ENCODE measurements around the gene TLE4. TPM values are rescaled to one million over a fixed set of nuclear protein-coding genes. Genes with fewer than 3 reads are reported as not detected.
"Not testable (repeated sequence)": the region's sequence is repeated elsewhere in the genome, so short reads cannot be mapped to it uniquely, and the experiment has no call there.

The TLE4 gene
- total RNA-seq, 3 donors from 2014 or later, result 13.4 to 18.9 (median 14.1) TPM

DNA sequence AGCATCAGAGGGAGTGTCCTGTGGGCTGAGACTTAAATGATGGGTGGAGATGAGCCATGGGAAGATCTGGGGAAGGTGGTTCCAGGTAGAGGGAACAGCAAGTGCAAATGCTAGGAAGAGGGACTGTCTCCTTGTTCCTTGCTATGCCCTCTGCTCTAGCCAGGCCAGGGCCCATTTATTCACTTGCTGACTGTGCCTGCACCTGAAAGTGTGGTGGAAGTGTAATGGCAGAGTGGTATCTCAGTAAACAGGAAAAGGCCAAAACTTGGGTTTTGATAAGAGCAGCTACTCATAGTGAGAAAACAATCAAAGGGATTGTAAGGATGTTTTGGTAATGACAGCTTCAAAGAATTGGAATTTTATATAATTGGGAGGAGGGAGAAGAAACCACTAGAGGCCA lies 32.4 kb downstream of the TLE4 start:
- H3K4me3 Mint-ChIP-seq, result no peak overlapping the region
- peaks cover 6% of the 10 kb centered on the region for H3K9me3 Mint-ChIP-seq
- no peak for DNase-seq
- peaks cover 33% of the 10 kb centered on the region for H3K4me1 Mint-ChIP-seq (ENCODE audit: low read depth)
- peaks cover 23% of the 10 kb centered on the region for H3K36me3 Mint-ChIP-seq (ENCODE audit: insufficient read depth)
- no peaks in the 10 kb centered on the region for H3K27me3 Mint-ChIP-seq (ENCODE audit: low read depth)
- ATAC-seq, result no peak

DNA sequence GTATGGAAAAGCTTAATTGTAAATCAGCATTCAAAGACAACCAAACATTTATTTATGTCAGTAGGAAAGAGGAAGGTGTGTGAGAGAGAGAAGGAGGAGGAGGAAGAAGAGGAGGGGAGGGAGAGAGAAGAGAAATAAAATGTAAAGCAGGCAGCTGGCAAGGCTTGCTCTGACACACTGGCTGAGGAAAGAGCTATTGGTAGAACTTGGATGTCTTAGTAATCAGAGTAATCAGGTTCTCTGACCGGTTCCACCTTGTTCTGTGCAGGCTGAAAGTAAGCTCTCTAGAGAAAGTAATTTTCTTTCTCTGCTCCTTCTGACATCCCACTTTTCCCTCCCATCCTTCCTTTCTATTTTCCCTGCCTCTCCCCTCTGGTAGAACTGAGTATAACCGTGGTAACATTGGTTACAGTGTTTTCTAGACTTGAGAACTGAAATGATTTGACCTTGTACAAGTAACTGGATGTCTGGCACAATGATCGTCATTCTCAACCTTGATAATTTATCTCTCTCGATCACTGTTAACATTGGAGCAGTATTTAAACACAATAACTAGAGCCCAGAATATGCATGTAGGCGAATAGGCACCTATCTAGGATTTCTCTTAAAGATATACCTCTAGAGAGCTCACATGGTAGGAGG lies 33.3 kb downstream of the TLE4 start:
- H3K4me1 Mint-ChIP-seq (ENCODE audit: low read depth), result peaks cover 29% of the 10 kb centered on the region
- peaks cover 6% of the 10 kb centered on the region for H3K9me3 Mint-ChIP-seq
- peaks cover 23% of the 10 kb centered on the region for H3K36me3 Mint-ChIP-seq (ENCODE audit: insufficient read depth)
- DNase-seq (no peak), ATAC-seq (no peak)
- no peaks in the 10 kb centered on the region for H3K27me3 Mint-ChIP-seq (ENCODE audit: low read depth)
- no peak overlapping the region for H3K4me3 Mint-ChIP-seq

DNA sequence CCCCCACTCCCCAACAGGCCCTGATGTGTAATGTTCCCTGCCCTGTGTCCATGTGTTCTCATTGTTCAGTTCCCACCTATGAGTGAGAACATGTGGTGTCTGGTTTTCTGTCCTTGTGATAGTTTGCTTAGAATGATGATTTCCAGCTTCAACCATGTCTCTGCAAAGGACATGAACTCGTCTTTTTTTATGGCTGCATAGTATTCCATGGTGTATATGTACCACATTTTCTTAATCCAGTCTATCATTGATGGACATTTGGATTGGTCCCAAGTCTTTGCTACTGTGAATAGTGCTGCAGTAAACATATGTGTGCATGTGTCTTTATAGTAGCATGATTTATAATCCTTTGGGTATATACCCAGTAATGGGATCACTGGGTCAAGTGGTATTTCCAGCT lies 34.8 kb downstream of the TLE4 start:
- H3K4me3 Mint-ChIP-seq; DNase-seq; ATAC-seq; H3K27me3 Mint-ChIP-seq (ENCODE audit: low read depth); H3K9me3 Mint-ChIP-seq: not testable (repeated sequence)
- Mint-ChIP-seq H3K36me3 (ENCODE audit: insufficient read depth) (peaks cover 21% of the 10 kb centered on the region), H3K4me1 (ENCODE audit: low read depth) (peaks cover 37% of the 10 kb centered on the region)

DNA sequence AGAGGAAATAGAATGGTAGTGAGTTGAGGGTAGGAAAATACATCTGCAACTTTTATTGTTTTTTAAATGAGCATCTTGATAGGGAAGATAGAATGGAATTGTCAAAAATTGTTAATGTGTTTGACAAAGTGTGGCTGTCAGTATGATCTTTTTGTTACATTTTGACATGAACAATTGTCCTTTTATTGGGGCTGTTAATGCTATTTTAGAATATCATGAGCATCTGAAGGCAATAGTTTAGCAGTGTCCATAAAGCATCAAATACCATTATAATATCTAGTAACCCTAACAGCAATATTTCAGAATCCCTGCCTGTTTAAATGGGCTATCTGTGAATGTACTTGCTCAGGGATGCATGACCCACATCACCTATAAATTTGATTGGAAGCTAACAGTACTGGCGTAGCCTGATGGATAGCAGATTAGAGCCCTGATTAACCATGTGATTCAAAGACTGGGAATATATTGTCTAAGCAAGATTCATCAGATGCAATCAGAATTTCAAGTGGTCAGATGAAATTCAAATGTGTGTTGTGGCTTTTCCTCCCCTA lies 37.8 kb downstream of the TLE4 start:
- Mint-ChIP-seq H3K36me3 (ENCODE audit: insufficient read depth) (peaks cover 25% of the 10 kb centered on the region), H3K27me3 (ENCODE audit: low read depth) (no peaks in the 10 kb centered on the region)
- ATAC-seq, result no peak

DNA sequence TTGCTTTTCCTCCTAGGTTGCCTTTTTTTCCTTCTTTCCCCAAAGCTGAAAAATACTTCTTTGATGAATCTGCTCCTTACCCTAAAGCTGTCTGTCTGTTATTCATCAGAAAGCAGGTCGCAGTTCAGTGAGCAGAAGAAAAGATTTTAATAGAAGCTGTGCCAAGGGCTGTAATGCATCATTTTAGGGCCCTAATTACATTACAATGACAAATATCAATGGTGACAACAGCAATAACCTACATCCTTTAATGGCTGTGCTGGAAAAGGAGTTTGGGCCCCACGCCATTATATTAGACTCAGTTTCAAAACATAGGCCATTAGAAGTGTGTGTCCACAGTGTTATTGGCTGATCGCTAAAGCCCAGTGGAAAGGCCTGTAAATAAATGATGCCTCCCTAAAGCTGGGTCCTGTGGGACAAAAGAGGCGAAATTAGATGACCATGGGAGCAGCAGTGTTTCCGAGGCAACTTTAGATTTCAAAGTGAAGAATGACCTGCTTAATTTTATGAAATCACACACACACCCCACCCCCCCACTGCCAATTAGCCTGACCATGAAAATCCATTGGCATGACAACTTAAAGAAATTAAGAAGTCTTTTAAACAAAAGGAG lies 38.4 kb downstream of the TLE4 start:
- Mint-ChIP-seq H3K36me3 (ENCODE audit: insufficient read depth) (peaks cover 30% of the 10 kb centered on the region), H3K27me3 (ENCODE audit: low read depth) (no peaks in the 10 kb centered on the region)

More for the DNA sequence above, 37.8 kb downstream of the TLE4 start:
- no peak overlapping the region for H3K4me3 Mint-ChIP-seq
- peaks cover 54% of the 10 kb centered on the region for H3K4me1 Mint-ChIP-seq (ENCODE audit: low read depth)
- no peaks in the 10 kb centered on the region for H3K9me3 Mint-ChIP-seq
- DNase-seq, result no peak

DNA sequence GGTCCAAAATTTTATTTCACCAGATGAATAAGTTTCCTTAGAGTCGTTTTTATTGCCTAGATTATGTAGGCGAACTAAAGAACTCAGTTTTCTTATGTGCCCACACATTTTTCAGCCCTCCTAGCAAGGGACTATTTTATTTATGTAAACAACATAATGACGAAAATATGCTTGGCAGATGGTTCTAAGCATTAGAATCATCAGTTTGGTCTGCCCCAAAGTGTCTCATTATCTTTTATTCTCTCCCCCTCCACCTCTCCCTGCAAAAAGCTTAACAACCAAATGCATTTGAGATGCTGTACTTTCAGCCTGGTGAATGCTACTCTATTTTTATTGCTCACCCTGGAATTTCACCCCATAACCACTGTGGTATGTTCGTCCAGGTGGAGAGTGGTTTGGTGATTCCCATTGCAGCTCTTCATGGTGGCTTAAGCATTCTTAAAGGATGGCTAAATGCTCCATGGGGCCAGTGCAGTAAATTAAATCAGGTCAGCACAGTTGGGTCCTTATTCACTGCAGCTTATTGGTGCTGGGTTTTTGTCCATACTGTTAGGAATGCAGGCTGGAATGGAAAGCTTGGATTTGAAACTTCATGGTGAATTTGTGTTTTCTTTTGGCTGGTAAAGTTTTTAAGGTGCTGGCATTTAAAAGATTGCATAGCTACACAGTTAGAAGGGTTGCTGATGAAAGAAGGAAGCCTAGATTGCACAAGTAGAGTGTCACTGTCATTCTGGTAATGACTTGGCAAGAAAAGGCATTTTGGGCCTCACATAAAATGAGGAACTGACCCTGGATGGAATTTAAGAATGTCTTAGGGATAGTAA lies 39.2 kb downstream of the TLE4 start:
- Mint-ChIP-seq H3K4me3 (no peak overlapping the region), H3K27me3 (ENCODE audit: low read depth) (no peaks in the 10 kb centered on the region), H3K36me3 (ENCODE audit: insufficient read depth) (peaks cover 30% of the 10 kb centered on the region), H3K9me3 (no peaks in the 10 kb centered on the region), H3K4me1 (ENCODE audit: low read depth) (peaks cover 58% of the 10 kb centered on the region)
- DNase-seq, result no peak
- no peak for ATAC-seq

More for the DNA sequence above, 38.4 kb downstream of the TLE4 start:
- no peak overlapping the region for H3K4me3 Mint-ChIP-seq
- ATAC-seq (no peak), DNase-seq (no peak)
- no peaks in the 10 kb centered on the region for H3K9me3 Mint-ChIP-seq
- peaks cover 58% of the 10 kb centered on the region for H3K4me1 Mint-ChIP-seq (ENCODE audit: low read depth)

DNA sequence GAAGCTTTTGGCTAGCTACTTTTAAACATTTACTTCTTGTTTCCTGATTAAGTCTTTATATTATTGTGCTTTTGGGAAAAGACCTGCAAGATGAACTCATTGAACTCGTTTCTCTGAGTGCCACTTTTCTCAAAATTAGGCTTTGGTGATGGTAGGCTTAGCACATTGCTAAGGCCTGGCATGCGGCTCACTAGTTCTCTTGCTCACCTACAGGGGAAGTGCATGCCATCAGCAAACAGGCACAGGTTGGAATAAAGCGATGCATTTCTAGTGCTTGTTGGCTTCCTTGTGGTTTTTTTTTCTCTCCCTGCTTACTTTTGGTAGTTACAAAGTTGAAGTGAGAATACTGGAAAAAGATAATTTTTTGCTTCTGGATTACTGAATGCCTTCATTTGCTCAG lies 41.4 kb downstream of the TLE4 start:
- Mint-ChIP-seq H3K4me3 (no peak overlapping the region), H3K36me3 (ENCODE audit: insufficient read depth) (peaks cover 20% of the 10 kb centered on the region), H3K27me3 (ENCODE audit: low read depth) (no peaks in the 10 kb centered on the region), H3K4me1 (ENCODE audit: low read depth) (peaks cover 55% of the 10 kb centered on the region), H3K9me3 (no peaks in the 10 kb centered on the region)
- no peak for ATAC-seq
- DNase-seq, result no peak

DNA sequence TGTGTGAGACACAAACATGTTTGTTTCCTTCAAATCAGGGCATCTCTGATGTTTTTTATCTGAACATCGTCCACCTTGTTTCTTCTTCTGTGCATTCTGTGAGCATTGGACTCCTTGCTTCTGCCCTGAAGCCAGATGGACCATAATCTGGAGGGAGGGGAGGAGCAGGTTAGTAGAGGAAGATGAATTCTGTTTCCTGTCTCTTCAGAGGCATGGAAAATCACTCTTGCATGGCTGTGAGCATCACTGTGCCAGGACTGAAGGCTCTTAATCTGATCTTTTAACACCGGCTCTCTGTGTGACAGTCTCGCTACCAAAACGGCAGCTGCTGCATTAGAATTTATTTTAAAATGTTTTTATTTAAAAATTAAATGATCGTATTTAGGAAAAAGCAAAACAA lies 43.3 kb downstream of the TLE4 start:
- peaks cover 20% of the 10 kb centered on the region for H3K36me3 Mint-ChIP-seq (ENCODE audit: insufficient read depth)
- no peak overlapping the region for H3K4me3 Mint-ChIP-seq
- no peaks in the 10 kb centered on the region for H3K9me3 Mint-ChIP-seq
- DNase-seq, result no peak
- H3K27me3 Mint-ChIP-seq (ENCODE audit: low read depth), result no peaks in the 10 kb centered on the region
- ATAC-seq, result no peak
- H3K4me1 Mint-ChIP-seq (ENCODE audit: low read depth), result peaks cover 58% of the 10 kb centered on the region

DNA sequence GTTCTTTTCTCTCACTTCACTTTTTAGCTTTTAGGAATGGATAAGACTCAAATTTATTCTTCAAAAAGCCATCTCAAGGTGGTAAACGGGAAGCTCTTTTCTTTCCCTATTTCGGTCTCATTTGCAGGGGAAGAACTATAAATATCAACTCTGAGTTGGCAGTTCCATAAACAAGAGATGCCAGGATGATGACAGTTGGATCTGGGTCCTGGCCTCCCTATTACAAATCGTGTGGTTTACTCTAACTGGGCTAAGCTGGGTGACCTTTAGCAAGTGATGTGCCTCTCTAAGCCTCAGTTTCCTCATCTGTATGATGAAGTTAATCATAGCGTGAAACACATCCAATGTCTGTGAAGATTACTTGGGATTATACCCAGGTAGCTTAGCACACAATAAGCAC lies 44.2 kb downstream of the TLE4 start:
- Mint-ChIP-seq H3K9me3 (no peaks in the 10 kb centered on the region), H3K4me3 (no peak overlapping the region), H3K4me1 (ENCODE audit: low read depth) (peaks cover 58% of the 10 kb centered on the region), H3K27me3 (ENCODE audit: low read depth) (no peaks in the 10 kb centered on the region), H3K36me3 (ENCODE audit: insufficient read depth) (peaks cover 20% of the 10 kb centered on the region)
- DNase-seq, result no peak
- ATAC-seq, result no peak

DNA sequence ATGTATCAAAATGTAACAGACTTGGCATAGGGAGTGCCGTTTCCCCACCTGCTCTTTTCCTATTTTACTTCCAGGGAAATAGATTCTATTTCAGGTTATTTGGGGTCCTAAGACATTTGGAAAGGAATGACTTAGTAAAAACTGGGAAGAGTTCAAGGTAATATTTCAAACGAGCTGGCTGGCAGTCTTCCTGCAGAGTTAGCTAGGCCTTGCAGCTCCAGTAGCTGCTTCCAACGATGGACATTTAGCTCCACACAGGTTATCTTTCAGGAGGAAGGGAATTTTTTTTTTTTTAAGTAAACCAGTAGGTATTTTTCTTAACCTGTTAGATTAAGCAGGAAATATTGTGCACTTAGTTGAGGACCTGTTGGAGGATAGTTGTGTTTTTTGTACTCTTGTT lies 45.2 kb downstream of the TLE4 start:
- H3K4me1 Mint-ChIP-seq (ENCODE audit: low read depth), result peaks cover 54% of the 10 kb centered on the region
- DNase-seq (no peak), ATAC-seq (no peak)
- H3K36me3 Mint-ChIP-seq (ENCODE audit: insufficient read depth), result peaks cover 20% of the 10 kb centered on the region
- no peak overlapping the region for H3K4me3 Mint-ChIP-seq
- no peaks in the 10 kb centered on the region for H3K9me3 Mint-ChIP-seq
- H3K27me3 Mint-ChIP-seq (ENCODE audit: low read depth), result no peaks in the 10 kb centered on the region

DNA sequence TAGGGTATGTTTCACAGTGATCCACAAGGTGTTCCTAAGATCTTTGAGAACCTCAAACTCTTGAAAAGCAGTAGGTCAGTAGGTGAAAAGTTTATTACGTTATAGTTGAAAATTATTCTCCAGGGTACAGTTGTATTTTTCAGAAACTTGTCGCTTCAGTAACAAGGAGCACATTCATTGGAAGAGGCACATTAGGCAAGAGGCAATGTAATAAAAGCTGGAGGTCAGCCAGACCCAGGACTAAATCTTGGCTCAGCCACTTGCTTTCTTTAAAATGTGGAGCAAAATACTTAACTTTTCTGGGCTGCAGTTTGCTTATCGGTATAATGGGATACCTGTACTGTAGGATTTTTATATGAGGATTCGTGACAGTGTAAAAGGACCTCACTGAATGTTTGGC lies 45.6 kb downstream of the TLE4 start:
- Mint-ChIP-seq H3K27me3 (ENCODE audit: low read depth) (no peaks in the 10 kb centered on the region), H3K4me1 (ENCODE audit: low read depth) (peaks cover 53% of the 10 kb centered on the region), H3K36me3 (ENCODE audit: insufficient read depth) (peaks cover 19% of the 10 kb centered on the region), H3K9me3 (no peaks in the 10 kb centered on the region), H3K4me3 (no peak overlapping the region)
- no peak for DNase-seq
- ATAC-seq, result no peak

DNA sequence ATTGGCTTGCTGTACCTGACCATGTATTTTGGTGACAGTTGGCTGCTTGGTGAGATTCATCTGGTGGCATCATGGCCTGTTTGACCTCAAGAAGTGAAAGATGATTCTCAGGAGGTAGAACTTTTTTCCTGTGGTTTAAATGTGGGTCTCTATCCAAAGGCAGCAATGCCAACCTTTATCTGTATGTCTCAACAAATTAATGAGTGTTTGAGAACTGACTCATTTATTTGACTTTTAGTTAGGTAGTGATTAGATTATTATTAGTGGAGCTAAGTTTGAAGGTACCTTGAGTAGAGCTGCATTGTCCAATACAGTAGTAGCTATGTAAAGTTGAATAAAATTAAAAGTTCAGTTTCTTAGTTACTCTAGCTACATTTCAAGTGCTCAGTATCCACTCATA lies 48.2 kb downstream of the TLE4 start:
- Mint-ChIP-seq H3K9me3 (no peaks in the 10 kb centered on the region), H3K36me3 (ENCODE audit: insufficient read depth) (peaks cover 6% of the 10 kb centered on the region), H3K4me3 (no peak overlapping the region), H3K27me3 (ENCODE audit: low read depth) (no peaks in the 10 kb centered on the region), H3K4me1 (ENCODE audit: low read depth) (peaks cover 43% of the 10 kb centered on the region)
- DNase-seq (no peak), ATAC-seq (no peak)

DNA sequence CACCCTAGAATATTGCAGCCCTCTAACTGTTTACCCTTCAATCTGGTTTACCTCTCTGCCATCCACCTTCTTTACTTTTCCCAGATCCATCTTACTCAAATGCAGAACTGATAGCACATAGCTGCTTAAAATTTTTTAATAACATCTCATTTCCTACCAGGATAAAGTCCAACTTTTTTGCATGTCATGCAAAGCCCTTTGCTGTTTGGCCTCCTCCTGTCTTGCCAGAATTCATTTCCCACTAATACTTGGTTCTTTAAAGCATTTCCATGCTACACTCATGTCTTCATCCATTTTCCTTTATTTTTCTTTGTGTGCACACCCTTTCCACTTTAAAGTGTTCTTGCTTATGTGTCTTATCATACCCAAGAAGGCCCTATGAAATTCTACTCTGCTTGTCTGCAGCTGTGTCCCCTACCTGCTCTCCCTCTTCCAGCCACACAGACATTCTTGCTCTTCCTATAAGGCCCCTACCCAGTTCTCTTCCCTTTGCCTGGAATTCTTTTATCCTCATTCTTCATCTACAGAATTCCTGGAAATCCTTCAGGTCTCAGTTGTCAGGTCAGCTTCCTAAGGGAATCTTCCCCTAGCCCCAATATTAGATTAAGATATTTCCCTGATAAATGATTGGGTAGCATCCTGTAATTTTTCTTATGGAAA lies 50.3 kb downstream of the TLE4 start:
- Mint-ChIP-seq H3K27me3 (ENCODE audit: low read depth) (no peaks in the 10 kb centered on the region), H3K36me3 (ENCODE audit: insufficient read depth) (peaks cover 3% of the 10 kb centered on the region), H3K4me1 (ENCODE audit: low read depth) (peaks cover 42% of the 10 kb centered on the region), H3K9me3 (no peaks in the 10 kb centered on the region), H3K4me3 (no peak overlapping the region)
- no peak for DNase-seq
- ATAC-seq, result no peak
